ENCODE measurements around the gene ZAP70. TPM values are rescaled to one million over a fixed set of nuclear protein-coding genes. Genes with fewer than 3 reads are reported as not detected.

ZAP70 gene
- total RNA-seq, 2 donors from 2014 or later: 8.3 to 10.4 TPM

DNA sequence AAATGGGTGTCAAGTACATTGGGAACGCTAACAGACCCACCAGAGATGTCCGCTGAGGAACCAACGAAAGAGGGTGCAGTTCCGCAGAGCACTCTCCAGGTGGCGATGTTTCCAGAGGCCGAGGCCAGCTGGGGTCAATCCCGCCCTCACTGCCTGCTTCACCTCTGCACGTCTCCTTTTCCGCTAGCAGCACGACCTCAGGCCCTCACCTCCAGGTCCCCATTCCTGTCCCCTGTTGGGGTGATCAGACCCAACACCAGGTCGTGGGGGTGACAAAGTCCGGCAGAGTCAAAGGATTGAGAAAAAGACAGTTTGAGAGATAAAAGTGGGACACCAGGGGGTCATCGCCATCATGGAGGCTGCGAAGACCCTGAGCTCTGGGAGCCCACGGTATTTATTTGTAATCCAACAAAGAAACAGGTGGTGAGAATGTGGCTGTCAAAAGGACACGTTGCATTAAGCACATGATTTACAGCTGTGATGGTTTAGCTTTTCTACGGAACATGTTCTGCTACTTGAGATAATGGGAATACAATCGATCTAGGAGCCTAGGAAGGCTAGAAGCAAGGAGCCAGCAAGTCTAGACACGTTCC lies 27.3 kb downstream of the ZAP70 start:
- Histone ChIP-seq H3K9ac (ENCODE audit: extremely low read depth, low read length, poor library complexity, severe bottlenecking) (no peak overlapping the region), H3K9me3 (ENCODE audit: control insufficient read depth, low read length) (no peaks in the 10 kb centered on the region), H3K27me3 (ENCODE audit: control insufficient read depth, insufficient read depth, low read length, poor library complexity, severe bottlenecking) (no peaks in the 10 kb centered on the region), H3K4me3 (ENCODE audit: low read length) (no peak overlapping the region), H3K27ac (ENCODE audit: low read depth, low read length) (no peak overlapping the region), H3K36me3 (ENCODE audit: control insufficient read depth, insufficient read depth, low read length) (peaks cover 6% of the 10 kb centered on the region), H3K4me1 (ENCODE audit: control insufficient read depth, insufficient read depth, low read length) (no peaks in the 10 kb centered on the region)
- WGBS, 2 experiments (ENCODE audit: insufficient coverage in 1 of 2, insufficient read length in 1 of 2): 58 to 73% methylated on average over 9 to 19 of the region's 19 CpGs
- peak; percentile 89 for DNase-seq
- TF ChIP-seq, protein P1, sequence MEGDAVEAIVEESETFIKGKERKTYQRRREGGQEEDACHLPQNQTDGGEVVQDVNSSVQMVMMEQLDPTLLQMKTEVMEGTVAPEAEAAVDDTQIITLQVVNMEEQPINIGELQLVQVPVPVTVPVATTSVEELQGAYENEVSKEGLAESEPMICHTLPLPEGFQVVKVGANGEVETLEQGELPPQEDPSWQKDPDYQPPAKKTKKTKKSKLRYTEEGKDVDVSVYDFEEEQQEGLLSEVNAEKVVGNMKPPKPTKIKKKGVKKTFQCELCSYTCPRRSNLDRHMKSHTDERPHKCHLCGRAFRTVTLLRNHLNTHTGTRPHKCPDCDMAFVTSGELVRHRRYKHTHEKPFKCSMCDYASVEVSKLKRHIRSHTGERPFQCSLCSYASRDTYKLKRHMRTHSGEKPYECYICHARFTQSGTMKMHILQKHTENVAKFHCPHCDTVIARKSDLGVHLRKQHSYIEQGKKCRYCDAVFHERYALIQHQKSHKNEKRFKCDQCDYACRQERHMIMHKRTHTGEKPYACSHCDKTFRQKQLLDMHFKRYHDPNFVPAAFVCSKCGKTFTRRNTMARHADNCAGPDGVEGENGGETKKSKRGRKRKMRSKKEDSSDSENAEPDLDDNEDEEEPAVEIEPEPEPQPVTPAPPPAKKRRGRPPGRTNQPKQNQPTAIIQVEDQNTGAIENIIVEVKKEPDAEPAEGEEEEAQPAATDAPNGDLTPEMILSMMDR (conservative IDR thresholded peaks at IDR 0.05): peak; percentile 91
- Mint-ChIP-seq H3K4me3 (no peak overlapping the region), H3K27me3 (ENCODE audit: insufficient read depth) (peaks cover 4% of the 10 kb centered on the region), H3K36me3 (ENCODE audit: low read depth) (peaks cover 16% of the 10 kb centered on the region), H3K4me1 (peaks cover 6% of the 10 kb centered on the region), H3K27ac (peak overlapping the region; percentile 17), H3K9me3 (no peaks in the 10 kb centered on the region)

GRCh38 chr2:97741251-97741650 lies 27.9 kb downstream of the ZAP70 start:
- H3K27me3 Mint-ChIP-seq (ENCODE audit: insufficient read depth): peaks cover 4% of the 10 kb centered on the region
- TF ChIP-seq, protein P1 (conservative IDR thresholded peaks at IDR 0.05): no peak
- Histone ChIP-seq H3K36me3 (ENCODE audit: control insufficient read depth, insufficient read depth, low read length) (peaks cover 6% of the 10 kb centered on the region), H3K27ac (ENCODE audit: low read depth, low read length) (no peak overlapping the region), H3K27me3 (ENCODE audit: control insufficient read depth, insufficient read depth, low read length, poor library complexity, severe bottlenecking) (no peaks in the 10 kb centered on the region), H3K9ac (ENCODE audit: extremely low read depth, low read length, poor library complexity, severe bottlenecking) (no peak overlapping the region), H3K4me1 (ENCODE audit: control insufficient read depth, insufficient read depth, low read length) (no peaks in the 10 kb centered on the region), H3K9me3 (ENCODE audit: control insufficient read depth, low read length) (no peaks in the 10 kb centered on the region), H3K4me3 (ENCODE audit: low read length) (no peak overlapping the region)
- no peak overlapping the region for H3K27ac Mint-ChIP-seq
- no peak for DNase-seq
- no peaks in the 10 kb centered on the region for H3K9me3 Mint-ChIP-seq
- H3K4me1 Mint-ChIP-seq: peaks cover 6% of the 10 kb centered on the region
- peaks cover 16% of the 10 kb centered on the region for H3K36me3 Mint-ChIP-seq (ENCODE audit: low read depth)
- WGBS, 2 experiments (ENCODE audit: insufficient coverage in 1 of 2, insufficient read length in 1 of 2): 83 to 94% methylated on average over 2 to 20 of the region's 20 CpGs
- H3K4me3 Mint-ChIP-seq: no peak overlapping the region

DNA sequence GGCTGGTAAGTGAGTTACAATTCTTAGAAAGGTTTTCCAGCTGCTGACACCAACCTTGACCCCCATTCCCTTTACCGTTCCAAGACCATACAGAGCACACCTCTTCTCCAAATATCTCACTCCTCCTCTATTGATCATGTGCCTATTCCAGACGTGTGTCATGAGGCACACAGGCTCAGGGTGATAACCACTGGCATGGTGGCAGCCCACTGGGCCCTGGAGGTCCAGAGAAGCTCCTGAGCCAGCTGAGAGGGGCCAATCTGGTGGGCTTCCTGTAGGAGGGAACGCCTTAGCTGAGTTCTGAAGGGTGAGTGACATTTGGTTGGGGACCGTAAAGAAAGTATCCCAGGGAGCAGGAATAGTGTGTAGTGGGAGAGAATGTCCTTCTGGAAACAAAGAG lies 28.3 kb downstream of the ZAP70 start:
- no peak overlapping the region for H3K27ac ChIP-seq (ENCODE audit: low read depth, low read length)
- Mint-ChIP-seq H3K27ac (no peak overlapping the region), H3K4me1 (peaks cover 6% of the 10 kb centered on the region)

More for the DNA sequence above, 28.3 kb downstream of the ZAP70 start:
- Mint-ChIP-seq H3K27me3 (ENCODE audit: insufficient read depth) (peaks cover 4% of the 10 kb centered on the region), H3K9me3 (no peaks in the 10 kb centered on the region), H3K36me3 (ENCODE audit: low read depth) (peaks cover 16% of the 10 kb centered on the region), H3K4me3 (no peak overlapping the region)
- TF ChIP-seq, protein P1 (conservative IDR thresholded peaks at IDR 0.05): no peak
- Histone ChIP-seq H3K9me3 (ENCODE audit: control insufficient read depth, low read length) (no peaks in the 10 kb centered on the region), H3K27me3 (ENCODE audit: control insufficient read depth, insufficient read depth, low read length, poor library complexity, severe bottlenecking) (no peaks in the 10 kb centered on the region), H3K36me3 (ENCODE audit: control insufficient read depth, insufficient read depth, low read length) (peaks cover 6% of the 10 kb centered on the region), H3K9ac (ENCODE audit: extremely low read depth, low read length, poor library complexity, severe bottlenecking) (no peak overlapping the region), H3K4me1 (ENCODE audit: control insufficient read depth, insufficient read depth, low read length) (no peaks in the 10 kb centered on the region), H3K4me3 (ENCODE audit: low read length) (no peak overlapping the region)
- WGBS, 2 experiments (ENCODE audit: insufficient coverage in 1 of 2, insufficient read length in 1 of 2): 94 to 100% methylated on average over 2 to 4 of the region's 4 CpGs
- no peak for DNase-seq

All from endodermal cell (in vitro differentiated cells).